Cardiac muscle cell (in vitro differentiated cells and primary cell): ENCODE measurements around the gene HADH. TPM values are rescaled to one million over a fixed set of nuclear protein-coding genes. Genes with fewer than 3 reads are reported as not detected.

Experiments
- DNase-seq, 2 donors: peaks; one replicate each; pipeline versions ENCODE4 v3.0.0 to v3.0.0-alpha.2; 2010 to 2017; ENCODE audit warnings: low read depth in 1 of 2, low spot score in 1 of 2
- H3K27ac ChIP-seq: fragments of 200-600 bp; sonication (generic); 2 replicates; pipeline ENCODE4 v1.5.1; 2016
- H3K27me3 ChIP-seq: fragments of 200-600 bp; sonication (generic); 2 replicates; pipeline ENCODE4 v1.6.0; 2016; ENCODE audit warnings: control low read depth
- H3K36me3 ChIP-seq: fragments of 200-600 bp; sonication (generic); 2 replicates; pipeline ENCODE4 v1.5.1; 2016; ENCODE audit warnings: control low read depth
- H3K4me1 ChIP-seq: fragments of 200-600 bp; sonication (generic); 2 replicates; pipeline ENCODE4 v1.8.1; 2017; ENCODE audit warnings: low read depth, mild to moderate bottlenecking, mixed run types
- H3K4me3 ChIP-seq: fragments of 200-600 bp; sonication (generic); 2 replicates; pipeline ENCODE4 v1.5.1; 2016; ENCODE audit warnings: mild to moderate bottlenecking
- H3K9me3 ChIP-seq: fragments of 200-600 bp; sonication (generic); 2 replicates; pipeline ENCODE4 v1.5.1; 2017; ENCODE audit warnings: low read depth, mild to moderate bottlenecking, control low read depth
- CTCF ChIP-seq: IDR thresholded peaks from 2 replicates; pipeline ENCODE4 v1.5.1; 2012; ENCODE audit warnings: low read depth, mild to moderate bottlenecking, low read length
- polyA plus RNA-seq: library from polyadenylated mRNA; unstranded; fragments of >200 nt; fragmentation: Nextera tagmentation; extraction: Ambion mirVana; gene quantifications from 2 replicates; pipeline ENCODE4 v1.2.1, GENCODE V29; 2016
- total RNA-seq: library from RNA; depleted of rRNA; stranded (reverse); fragments of >200 nt; gene quantifications from 2 replicates; pipeline ENCODE4 v1.2.3, GENCODE V29; 2016

The HADH gene
- total and polyA plus RNA-seq, 2 experiments from 2014 or later, result 59.1 to 84.7 TPM

GRCh38 chr4:108033348-108033747, 43.7 kb downstream of the HADH start:
- peak overlapping the region; percentile 47 for H3K27ac ChIP-seq
- DNase-seq, result peak in 1 of 2 donors; percentile 12
- H3K27me3 ChIP-seq, result no peaks in the 10 kb centered on the region
- H3K9me3 ChIP-seq, result no peaks in the 10 kb centered on the region
- H3K4me3 ChIP-seq, result no peak overlapping the region
- peaks cover 19% of the 10 kb centered on the region for H3K4me1 ChIP-seq
- H3K36me3 ChIP-seq, result no peaks in the 10 kb centered on the region
- TF ChIP-seq CTCF, result no peak

- no peak for DNase-seq
- Histone ChIP-seq H3K27ac (no peak overlapping the region), H3K36me3 (no peaks in the 10 kb centered on the region), H3K4me1 (peaks cover 19% of the 10 kb centered on the region), H3K9me3 (no peaks in the 10 kb centered on the region), H3K4me3 (no peak overlapping the region), H3K27me3 (no peaks in the 10 kb centered on the region)
- TF ChIP-seq CTCF, result no peak
These were observed 44.9 kb downstream of the HADH start for GRCh38 chr4:108034565-108034964.

- no peak for DNase-seq
- TF ChIP-seq CTCF, result no peak
- Histone ChIP-seq H3K4me3 (no peak overlapping the region), H3K27me3 (no peaks in the 10 kb centered on the region), H3K4me1 (peaks cover 19% of the 10 kb centered on the region), H3K27ac (peak overlapping the region; percentile 88), H3K36me3 (no peaks in the 10 kb centered on the region), H3K9me3 (no peaks in the 10 kb centered on the region)
These were observed 46.0 kb downstream of the HADH start for GRCh38 chr4:108035691-108036090.

GRCh38 chr4:108036213-108036612, 46.5 kb downstream of the HADH start:
- Histone ChIP-seq H3K27me3 (no peaks in the 10 kb centered on the region), H3K27ac (peak overlapping the region; percentile 88), H3K4me1 (peaks cover 19% of the 10 kb centered on the region), H3K4me3 (no peak overlapping the region), H3K9me3 (no peaks in the 10 kb centered on the region), H3K36me3 (no peaks in the 10 kb centered on the region)
- TF ChIP-seq CTCF, result no peak
- peak in 1 of 2 donors; percentile 67 for DNase-seq

GRCh38 chr4:108037884-108038283, 48.2 kb downstream of the HADH start:
- no peak for TF ChIP-seq CTCF
- Histone ChIP-seq H3K27me3 (no peaks in the 10 kb centered on the region), H3K9me3 (no peaks in the 10 kb centered on the region), H3K36me3 (no peaks in the 10 kb centered on the region), H3K4me3 (no peak overlapping the region), H3K27ac (no peak overlapping the region), H3K4me1 (peaks cover 19% of the 10 kb centered on the region)
- no peak for DNase-seq

- no peak for DNase-seq
- Histone ChIP-seq H3K9me3 (no peaks in the 10 kb centered on the region), H3K4me3 (no peak overlapping the region), H3K4me1 (no peaks in the 10 kb centered on the region), H3K27ac (peak overlapping the region; percentile 42), H3K27me3 (no peaks in the 10 kb centered on the region), H3K36me3 (peaks cover 10% of the 10 kb centered on the region)
- no peak for TF ChIP-seq CTCF
These were observed 53.2 kb downstream of the HADH start for GRCh38 chr4:108042927-108043326.
